IMR-90 (cell line): Measurements from ENCODE around the gene TARDBP. TPM values are rescaled to one million over a fixed set of nuclear protein-coding genes. Genes with fewer than 3 reads are reported as not detected.

Experiments
- ATAC-seq: fragments of 200-7000 bp; cut with Tn5 transposase; 2 replicates; pipeline ENCODE4 v1.9.1; 2020; ENCODE audit warnings: low read depth, mild to moderate bottlenecking, moderate library complexity
- BruUV-seq: library from RNA; stranded (reverse); fragments of 400-500 nt; replicated peaks from 2 replicates; lab custom pipeline; 2021; lab: Mats Ljungman, UMichigan
- CTCF ChIA-PET: fragments of 300-600 bp; formaldehyde crosslinking; extraction: SDS; loops from one replicate; lab custom pipeline; 2021; ENCODE audit warnings: antibody characterized with exemption; lab: Yijun Ruan, JAX
- POLR2A ChIA-PET: fragments of 300-600 bp; sonication (Branson Sonifier 250); formaldehyde crosslinking; loops from one replicate; lab custom pipeline; 2022; ENCODE audit warnings: antibody characterized with exemption; ENCODE audit not compliant: unreplicated experiment; lab: Charles Lee
- DNase-seq: peaks from one replicate; pipeline ENCODE4 v3.0.0; 2013
- H2AFZ ChIP-seq: replicated peaks from 2 replicates; pipeline ENCODE3; 2013; ENCODE audit warnings: low read length, mild to moderate bottlenecking; ENCODE audit not compliant: poor library complexity
- H2AK5ac ChIP-seq: 2 replicates; pipeline ENCODE4 v1.6.1; 2013; ENCODE audit warnings: low read depth, low read length, inconsistent platforms
- H2AK9ac ChIP-seq: replicated peaks from 2 replicates; pipeline ENCODE3; 2013; ENCODE audit warnings: mild to moderate bottlenecking, low read depth, low read length, moderate library complexity; ENCODE audit not compliant: poor library complexity
- H2BK120ac ChIP-seq: 2 replicates; pipeline ENCODE4 v1.6.1; 2013; ENCODE audit warnings: low read depth, low read length, inconsistent platforms
- H2BK15ac ChIP-seq: 3 replicates; pipeline ENCODE4 v1.6.1; 2013; ENCODE audit warnings: low read depth, low read length, inconsistent platforms
- H2BK20ac ChIP-seq: 2 replicates; pipeline ENCODE4 v1.6.1; 2013; ENCODE audit warnings: low read depth, mild to moderate bottlenecking, inconsistent platforms, low read length, moderate library complexity
- H2BK5ac ChIP-seq: 2 replicates; pipeline ENCODE4 v1.6.1; 2013; ENCODE audit warnings: mild to moderate bottlenecking, low read depth, low read length, inconsistent platforms; ENCODE audit not compliant: poor library complexity, severe bottlenecking
- H3K14ac ChIP-seq: replicated peaks from 2 replicates; pipeline ENCODE4 v1.6.1; 2013; ENCODE audit warnings: low read depth, low read length, inconsistent platforms
- H3K18ac ChIP-seq: 2 replicates; pipeline ENCODE4 v1.6.1; 2013; ENCODE audit warnings: low read depth, low read length, control low read depth
- H3K23ac ChIP-seq: 2 replicates; pipeline ENCODE4 v1.6.1; 2013; ENCODE audit warnings: low read depth, low read length, inconsistent platforms
- H3K27ac ChIP-seq: 2 replicates; pipeline ENCODE4 v1.5.1; 2013; ENCODE audit warnings: mild to moderate bottlenecking, control low read depth, low read length; ENCODE audit not compliant: insufficient read depth
- H3K27me3 ChIP-seq: 2 replicates; pipeline ENCODE4 v1.6.1; 2013; ENCODE audit warnings: low read length; ENCODE audit not compliant: control insufficient read depth, insufficient read depth
- H3K36me3 ChIP-seq: 2 replicates; pipeline ENCODE4 v1.6.1; 2013; ENCODE audit warnings: low read length, mixed read lengths; ENCODE audit not compliant: control insufficient read depth, insufficient read depth
- H3K4ac ChIP-seq: 2 replicates; pipeline ENCODE4 v1.6.1; 2013; ENCODE audit warnings: low read depth, low read length, inconsistent platforms
- H3K4me1 ChIP-seq: 2 replicates; pipeline ENCODE4 v1.6.1; 2013; ENCODE audit warnings: low read length, mixed read lengths; ENCODE audit not compliant: control insufficient read depth, insufficient read depth
- H3K4me2 ChIP-seq: 2 replicates; pipeline ENCODE4 v1.6.1; 2013; ENCODE audit warnings: low read depth, mild to moderate bottlenecking, control low read depth, low read length, moderate library complexity
- H3K4me3 ChIP-seq: 2 replicates; pipeline ENCODE4 v1.5.1; 2013; ENCODE audit warnings: low read depth, mild to moderate bottlenecking, control low read depth, low read length, moderate library complexity; ENCODE audit not compliant: insufficient read depth
- H3K56ac ChIP-seq: 2 replicates; pipeline ENCODE4 v1.6.1; 2013; ENCODE audit warnings: low read length, inconsistent platforms; ENCODE audit not compliant: insufficient read depth; ENCODE audit errors: extremely low read depth
- H3K79me1 ChIP-seq, 2 experiments: 2 replicates each; pipeline ENCODE4 v1.6.1; 2013; ENCODE audit warnings: low read length in 2 of 2, inconsistent platforms in 1 of 2, low read depth in 1 of 2
- H3K9ac ChIP-seq: 2 replicates; pipeline ENCODE4 v1.6.1; 2013; ENCODE audit warnings: low read depth, low read length, control low read depth
- H3K9me1 ChIP-seq: 2 replicates; pipeline ENCODE4 v1.6.1; 2013; ENCODE audit warnings: low read length, inconsistent platforms; ENCODE audit not compliant: insufficient read depth
- H3K9me3 ChIP-seq: 2 replicates; pipeline ENCODE4 v1.6.1; 2013; ENCODE audit warnings: low read length; ENCODE audit not compliant: control insufficient read depth, insufficient read depth
- H4K20me1 ChIP-seq: 2 replicates; pipeline ENCODE4 v1.6.1; 2013; ENCODE audit warnings: low read length, inconsistent platforms; ENCODE audit not compliant: insufficient read depth
- H4K5ac ChIP-seq: 2 replicates; pipeline ENCODE4 v1.6.1; 2013; ENCODE audit warnings: mild to moderate bottlenecking, low read depth, low read length, control low read depth
- H4K8ac ChIP-seq, 2 experiments: 2 replicates each; pipeline ENCODE4 v1.6.1; 2013; ENCODE audit warnings: low read depth in 2 of 2, low read length in 2 of 2, control low read depth in 1 of 2, inconsistent platforms in 1 of 2
- H4K91ac ChIP-seq: 2 replicates; pipeline ENCODE4 v1.6.1; 2013; ENCODE audit warnings: low read depth, low read length, inconsistent platforms; ENCODE audit not compliant: insufficient read depth
- BHLHE40 ChIP-seq: fragments of 150-350 bp; IDR thresholded peaks from 2 replicates; pipeline ENCODE4 v1.6.1; 2016; ENCODE audit warnings: mild to moderate bottlenecking, low read depth, low read length
- CEBPB ChIP-seq: IDR thresholded peaks from 2 replicates; pipeline ENCODE4 v1.6.1; 2012; ENCODE audit warnings: low read depth, low read length, improper control_type of control experiment
- CHD1 ChIP-seq: IDR thresholded peaks from 2 replicates; pipeline ENCODE4 v1.6.1; 2012; ENCODE audit warnings: low read depth, low read length, improper control_type of control experiment
- FOS ChIP-seq: fragments of 150-350 bp; IDR thresholded peaks from 2 replicates; pipeline ENCODE4 v1.6.1; 2016; ENCODE audit warnings: low read depth, low read length
- MAFK ChIP-seq: IDR thresholded peaks from 2 replicates; pipeline ENCODE4 v1.6.1; 2012; ENCODE audit warnings: low read depth, low read length, improper control_type of control experiment
- MXI1 ChIP-seq: IDR thresholded peaks from 2 replicates; pipeline ENCODE4 v1.6.1; 2012; ENCODE audit warnings: low read depth, mild to moderate bottlenecking, low read length, moderate library complexity, borderline replicate concordance
- NFE2L2 ChIP-seq: fragments of 150-350 bp; IDR thresholded peaks from 2 replicates; pipeline ENCODE4 v1.6.1; 2016; ENCODE audit warnings: low read depth, mild to moderate bottlenecking, low read length
- RAD21 ChIP-seq: IDR thresholded peaks from 2 replicates; pipeline ENCODE4 v1.6.1; 2012; ENCODE audit warnings: low read length, improper control_type of control experiment
- RFX5 ChIP-seq: IDR thresholded peaks from 2 replicates; pipeline ENCODE4 v1.8.0; 2012; ENCODE audit warnings: low read depth, mild to moderate bottlenecking, low read length, moderate library complexity
- SMC3 ChIP-seq: fragments of 150-350 bp; IDR thresholded peaks from 2 replicates; pipeline ENCODE4 v1.6.1; 2016; ENCODE audit warnings: low read depth, mild to moderate bottlenecking, antibody characterized with exemption, low read length, moderate library complexity
- WGBS, 2 experiments: methylation state at CpG; one replicate each; pipeline versions ENCODE4 v1.1.5 to v1.1.7; 2013; ENCODE audit warnings: missing lambda C conversion rate in 2 of 2; ENCODE audit not compliant: insufficient read length in 1 of 2; ENCODE audit errors: extremely low coverage in 2 of 2; 5-methylcytosine and 5-hydroxymethylcytosine counted together
- dilution Hi-C: fragments of 300-500 bp; cut with HindIII; formaldehyde crosslinking; loops from one replicate; pipeline ENCODE4 v1.14.3; 2018; ENCODE audit warnings: low sequenced_read_pairs; ENCODE audit not compliant: unreplicated experiment
- in situ Hi-C: fragments of 300-500 bp; cut with MboI; formaldehyde crosslinking; loops from 3 replicates; pipeline ENCODE4 v1.14.3; 2019; ENCODE audit warnings: low sequenced_read_pairs, inconsistent platforms, mixed read lengths
- intact Hi-C: fragments of 100-400 bp; cut with micrococcal nuclease; formaldehyde crosslinking; loops from 2 replicates; pipeline ENCODE4 v1.10.0; 2022
- polyA plus RNA-seq, 3 experiments: library from polyadenylated mRNA; depleted of rRNA; stranded (reverse); fragments of >200 nt; gene quantifications; 2 replicates each; pipeline ENCODE4 v1.2.3, GENCODE V29; 2012; ENCODE audit warnings: low replicate concordance in 1 of 3
- total RNA-seq: library from RNA; depleted of rRNA; stranded (reverse); fragments of >200 nt; gene quantifications from 2 replicates; pipeline ENCODE4 v1.2.3, GENCODE V29; 2012
- TF ChIP-seq, protein P1 (sequence below): conservative IDR thresholded peaks from 2 replicates; pipeline ENCODE4 v1.5.1; 2012; ENCODE audit warnings: mild to moderate bottlenecking, low read depth, low read length, improper control_type of control experiment
- TF ChIP-seq, protein P2 (sequence below): fragments of 150-350 bp; IDR thresholded peaks from 2 replicates; pipeline ENCODE4 v1.6.1; 2016; ENCODE audit warnings: low read depth, mild to moderate bottlenecking, low read length, moderate library complexity, borderline replicate concordance

Gene TARDBP
- total and polyA plus RNA-seq, 2 of the 4 experiments (the other 2 are of a cell fraction): 36.7 to 161 TPM

DNA sequence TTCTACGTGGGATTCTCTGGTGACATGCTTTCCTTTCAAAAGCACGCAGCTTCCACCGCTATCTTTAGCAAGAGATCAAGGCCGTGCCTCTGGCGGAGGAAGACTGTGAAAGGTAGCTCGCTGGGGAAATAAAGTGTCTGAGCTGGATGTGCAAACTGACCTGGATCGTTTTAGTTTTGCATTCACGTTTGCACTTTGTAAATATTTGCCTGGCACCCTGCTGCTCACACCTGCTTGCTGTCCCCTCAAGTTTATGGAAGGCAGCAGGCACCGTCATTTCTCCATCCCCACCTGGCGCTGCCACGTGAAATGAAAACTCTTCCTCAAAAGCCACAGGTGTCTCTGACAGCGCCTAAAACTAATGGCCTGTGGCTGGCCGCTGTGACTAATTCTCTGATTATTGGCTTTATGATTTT lies 44.0 kb upstream of the TARDBP start:
- in situ Hi-C loops: no loop called here
- no peak overlapping the region for H4K5ac ChIP-seq
- dilution Hi-C loops: no loop called here
- H2BK15ac ChIP-seq: no peak overlapping the region
- H2BK120ac ChIP-seq: no peak overlapping the region
- H2AFZ ChIP-seq: peak overlapping the region; percentile 56
- no peaks in the 10 kb centered on the region for H3K79me1 ChIP-seq
- no peak overlapping the region for H2BK5ac ChIP-seq
- no peaks in the 10 kb centered on the region for H3K9me1 ChIP-seq
- WGBS, 2 experiments: 49% methylated on average over 8 of the region's 13 CpGs; no CpG with 5 or more reads in 1 of the 2 experiments
- no peak overlapping the region for H3K23ac ChIP-seq
- intact Hi-C loops: no loop called here
- H3K4me3 ChIP-seq: peak overlapping the region; percentile 53
- no peak overlapping the region for H3K56ac ChIP-seq
- no peak overlapping the region for H2BK20ac ChIP-seq
- ChIA-PET POLR2A (interaction anchor here (0.6 kb wide), 1 partner anchor 85 kb away, joined by 12 read pairs; no protein-coding TSS in a partner anchor), CTCF (interaction anchor here (1.0 kb wide), 1 partner anchor 474 kb away, joined by 3 read pairs; no protein-coding TSS in a partner anchor)
- H3K4ac ChIP-seq: no peak overlapping the region
- no peak overlapping the region for H4K8ac ChIP-seq
- ATAC-seq: peak; percentile 49; the same call in 1 of the 2 replicates
- no peak overlapping the region for H3K27ac ChIP-seq
- 0 out of 2 replicates have a peak, but pooled peaks cover 1% of the 10 kb centered on the region for H3K4me1 ChIP-seq
- H3K9ac ChIP-seq: 0 out of 2 replicates have a peak overlapping the region, but pooled peaks have one; percentile 2
- peak overlapping the region; percentile 98 for H3K4me2 ChIP-seq
- peaks cover 31% of the 10 kb centered on the region for H3K27me3 ChIP-seq
- H3K36me3 ChIP-seq: no peaks in the 10 kb centered on the region
- H4K20me1 ChIP-seq: no peaks in the 10 kb centered on the region
- H2AK5ac ChIP-seq: no peak overlapping the region
- no peak overlapping the region for H2AK9ac ChIP-seq
- no peak overlapping the region for H3K18ac ChIP-seq
- H4K91ac ChIP-seq: no peak overlapping the region
- H3K14ac ChIP-seq: no peak overlapping the region
- TF ChIP-seq RFX5 (no peak), CEBPB (no peak), RAD21 (no peak), MXI1 (no peak), NFE2L2 (no peak), SMC3 (no peak), CHD1 (no peak), FOS (no peak), BHLHE40 (no peak), MAFK (no peak)
- TF ChIP-seq, protein P1, sequence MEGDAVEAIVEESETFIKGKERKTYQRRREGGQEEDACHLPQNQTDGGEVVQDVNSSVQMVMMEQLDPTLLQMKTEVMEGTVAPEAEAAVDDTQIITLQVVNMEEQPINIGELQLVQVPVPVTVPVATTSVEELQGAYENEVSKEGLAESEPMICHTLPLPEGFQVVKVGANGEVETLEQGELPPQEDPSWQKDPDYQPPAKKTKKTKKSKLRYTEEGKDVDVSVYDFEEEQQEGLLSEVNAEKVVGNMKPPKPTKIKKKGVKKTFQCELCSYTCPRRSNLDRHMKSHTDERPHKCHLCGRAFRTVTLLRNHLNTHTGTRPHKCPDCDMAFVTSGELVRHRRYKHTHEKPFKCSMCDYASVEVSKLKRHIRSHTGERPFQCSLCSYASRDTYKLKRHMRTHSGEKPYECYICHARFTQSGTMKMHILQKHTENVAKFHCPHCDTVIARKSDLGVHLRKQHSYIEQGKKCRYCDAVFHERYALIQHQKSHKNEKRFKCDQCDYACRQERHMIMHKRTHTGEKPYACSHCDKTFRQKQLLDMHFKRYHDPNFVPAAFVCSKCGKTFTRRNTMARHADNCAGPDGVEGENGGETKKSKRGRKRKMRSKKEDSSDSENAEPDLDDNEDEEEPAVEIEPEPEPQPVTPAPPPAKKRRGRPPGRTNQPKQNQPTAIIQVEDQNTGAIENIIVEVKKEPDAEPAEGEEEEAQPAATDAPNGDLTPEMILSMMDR: no peak
- TF ChIP-seq, protein P2, sequence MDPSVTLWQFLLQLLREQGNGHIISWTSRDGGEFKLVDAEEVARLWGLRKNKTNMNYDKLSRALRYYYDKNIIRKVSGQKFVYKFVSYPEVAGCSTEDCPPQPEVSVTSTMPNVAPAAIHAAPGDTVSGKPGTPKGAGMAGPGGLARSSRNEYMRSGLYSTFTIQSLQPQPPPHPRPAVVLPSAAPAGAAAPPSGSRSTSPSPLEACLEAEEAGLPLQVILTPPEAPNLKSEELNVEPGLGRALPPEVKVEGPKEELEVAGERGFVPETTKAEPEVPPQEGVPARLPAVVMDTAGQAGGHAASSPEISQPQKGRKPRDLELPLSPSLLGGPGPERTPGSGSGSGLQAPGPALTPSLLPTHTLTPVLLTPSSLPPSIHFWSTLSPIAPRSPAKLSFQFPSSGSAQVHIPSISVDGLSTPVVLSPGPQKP: no peak
- DNase-seq: no peak
- BruUV-seq: no TSS peak
- H3K9me3 ChIP-seq: no peaks in the 10 kb centered on the region
